ENCODE results near the gene GPR132.

GPR132 gene

DNA sequence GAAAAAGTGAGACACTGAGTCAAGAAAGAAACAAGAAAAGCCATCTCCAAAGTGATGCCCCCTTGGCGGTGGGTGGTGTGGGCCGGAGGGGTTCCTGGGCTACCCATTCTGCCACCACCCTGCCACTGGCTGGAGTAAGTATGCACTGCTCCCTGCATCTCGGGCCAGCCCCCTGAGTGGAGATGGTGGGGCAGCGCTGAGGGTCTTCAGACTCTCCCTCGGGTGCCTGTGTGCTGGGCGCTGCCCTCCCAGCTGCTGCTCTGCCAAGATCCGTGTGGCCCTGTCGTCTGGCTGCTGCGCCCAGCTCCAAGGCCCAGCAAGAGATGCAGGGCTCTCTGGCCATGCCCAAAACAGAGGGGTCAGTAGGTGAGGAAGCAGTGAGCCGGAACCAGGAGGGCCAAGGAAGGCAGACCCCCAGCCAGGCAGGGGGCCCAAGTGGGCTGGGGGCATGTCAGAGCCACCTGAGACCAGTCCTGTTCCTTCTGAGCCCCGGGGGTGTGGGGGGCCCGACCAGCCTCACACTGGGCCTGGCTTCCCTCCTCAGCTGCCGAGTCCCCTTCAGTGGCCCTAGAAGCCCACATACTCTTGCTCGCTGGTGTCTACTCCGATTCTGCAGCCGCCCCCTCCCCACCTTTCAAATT is 5.2 kb downstream of the GPR132 start:
- no peak for FAIRE-seq

DNA sequence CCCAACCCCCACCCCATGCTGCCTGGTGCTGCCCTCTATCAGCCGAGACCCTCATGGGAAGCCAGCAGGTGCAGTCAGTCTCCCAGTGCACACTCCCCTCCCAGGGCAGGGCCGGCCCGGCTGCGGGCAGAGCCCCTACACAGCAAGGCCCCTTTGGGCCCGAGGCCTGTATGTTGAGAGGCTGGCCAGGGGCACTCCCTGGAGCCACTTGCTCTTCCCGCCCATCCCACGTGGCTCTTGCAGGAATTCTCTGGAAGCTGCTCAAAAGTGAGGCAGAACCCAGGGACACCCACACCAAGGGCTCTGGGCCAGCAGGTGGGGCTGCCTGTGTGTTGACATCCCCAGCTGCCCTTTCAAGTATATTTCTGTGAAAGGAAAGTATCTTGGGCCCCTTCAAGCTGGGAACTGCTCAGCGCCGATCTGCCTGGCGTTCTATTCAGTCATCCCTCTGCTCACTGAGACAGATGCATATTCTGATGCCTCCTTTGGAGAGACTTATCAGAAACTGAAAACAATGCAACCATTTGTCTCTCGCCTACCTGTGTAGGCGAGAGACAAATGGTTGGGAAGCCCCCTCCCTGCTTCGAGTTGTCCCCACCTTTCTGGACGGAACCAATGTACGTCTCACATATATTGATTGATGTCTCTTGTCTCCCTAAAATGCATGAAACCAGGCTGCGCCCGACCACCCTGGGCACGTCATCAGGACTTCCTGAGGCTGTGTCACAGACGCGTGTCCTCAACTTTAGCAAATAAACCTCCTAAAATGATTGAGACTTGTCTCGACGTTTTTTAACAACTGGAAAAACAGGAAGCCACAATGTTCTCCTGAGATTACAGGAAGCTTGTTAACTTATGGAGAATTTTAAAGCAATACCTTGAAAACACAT is 6.0 kb downstream of the GPR132 start:
- FAIRE-seq: no peak

DNA sequence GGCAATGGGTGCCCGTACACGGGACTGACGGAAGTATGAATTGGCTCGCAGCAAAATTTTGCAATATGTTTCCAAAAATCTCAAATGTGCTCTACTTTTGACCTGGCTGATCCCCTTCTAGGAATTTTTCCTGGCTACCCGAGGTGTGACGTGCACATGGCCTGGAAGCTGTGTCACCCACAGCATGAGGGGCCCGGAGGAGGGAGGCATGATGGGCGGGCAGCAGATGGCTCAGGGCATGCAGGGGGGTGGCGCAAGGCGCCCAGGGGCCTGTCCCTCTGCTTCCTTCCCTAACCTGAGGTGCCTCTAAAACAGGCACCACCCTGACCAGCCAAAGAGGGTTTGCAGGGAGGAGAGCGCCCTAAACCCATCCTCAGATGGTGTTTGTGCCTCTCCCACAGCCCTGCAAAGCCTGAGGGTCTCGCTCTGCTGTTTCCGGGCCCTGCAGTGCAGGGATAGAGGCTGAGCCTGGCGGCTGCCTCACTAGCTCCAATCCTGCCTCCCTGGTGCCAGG is 6.7 kb downstream of the GPR132 start:
- FAIRE-seq: no peak

DNA sequence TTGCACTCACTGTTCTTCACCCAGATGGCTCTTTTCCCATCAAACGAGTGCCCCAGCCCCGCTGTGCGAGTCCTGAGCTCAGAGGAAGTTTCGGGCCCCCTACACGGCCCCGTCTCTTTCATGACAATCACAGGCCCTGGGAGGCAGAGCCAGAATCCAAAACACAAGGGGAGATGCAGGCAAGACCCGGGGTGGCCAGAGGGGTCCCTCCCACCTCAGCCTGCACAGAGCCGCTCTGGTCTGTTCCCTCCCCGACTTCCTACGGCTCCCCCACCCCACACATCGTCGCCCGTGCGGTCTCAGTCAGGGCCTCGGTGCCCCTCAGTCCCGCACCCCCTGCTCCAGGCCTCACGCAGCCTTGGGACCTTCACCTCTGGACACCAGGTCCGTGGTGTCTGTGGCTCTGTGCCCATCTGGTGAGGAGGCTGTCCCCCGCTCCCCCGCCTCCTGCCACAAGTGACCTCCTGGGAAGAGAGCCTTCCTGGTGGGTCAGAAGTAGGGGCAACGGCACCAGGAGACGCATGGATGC is 8.9 kb downstream of the GPR132 start:
- no peak for FAIRE-seq

DNA sequence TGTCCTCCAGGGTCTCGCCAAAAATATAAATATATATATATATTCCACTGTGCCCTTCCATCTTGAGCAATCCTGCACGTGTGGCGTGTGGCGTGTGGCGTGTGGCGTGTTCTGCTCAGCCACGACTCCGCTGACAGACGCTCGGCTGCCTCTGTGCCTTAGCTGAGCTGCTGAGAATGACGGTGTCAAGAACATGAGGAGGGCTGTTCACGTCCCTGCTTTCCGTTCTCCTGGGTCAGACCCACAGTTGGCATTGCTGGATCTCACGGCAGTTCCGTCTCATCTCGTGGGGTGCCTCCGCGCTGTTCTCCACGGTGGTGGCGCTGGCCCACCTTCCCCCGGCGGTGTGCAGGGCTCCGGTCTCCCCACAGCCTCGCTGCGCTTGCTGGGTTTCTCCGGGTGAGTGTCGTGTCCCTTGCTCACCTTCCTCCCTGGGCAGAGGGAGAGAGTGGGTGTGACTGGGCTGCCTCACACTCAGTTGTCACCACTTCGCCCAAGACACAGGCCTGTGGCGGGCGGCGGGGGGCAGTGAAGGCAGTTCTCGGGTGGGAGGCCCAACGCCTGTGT is 9.4 kb downstream of the GPR132 start:
- no peak for FAIRE-seq

DNA sequence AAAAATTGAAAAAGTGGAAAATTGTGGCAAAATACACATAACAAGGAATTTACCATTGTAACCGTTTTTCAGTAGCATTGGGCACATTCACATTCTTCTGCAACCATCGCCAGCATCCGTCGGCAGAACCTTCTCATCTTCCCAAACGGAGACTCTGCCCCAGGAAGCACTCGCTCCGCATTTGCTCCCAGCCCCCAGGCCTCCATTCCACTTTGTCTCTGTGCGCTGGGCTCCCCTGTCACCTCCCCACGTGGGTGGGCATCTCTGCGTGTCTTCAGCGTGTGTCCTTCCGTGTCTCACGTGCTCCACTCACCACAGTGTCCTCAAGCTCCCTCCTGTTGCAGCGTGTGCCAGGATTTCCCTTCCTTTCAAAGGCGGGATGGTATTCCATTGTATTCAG is 9.9 kb downstream of the GPR132 start:
- no peak for FAIRE-seq

DNA sequence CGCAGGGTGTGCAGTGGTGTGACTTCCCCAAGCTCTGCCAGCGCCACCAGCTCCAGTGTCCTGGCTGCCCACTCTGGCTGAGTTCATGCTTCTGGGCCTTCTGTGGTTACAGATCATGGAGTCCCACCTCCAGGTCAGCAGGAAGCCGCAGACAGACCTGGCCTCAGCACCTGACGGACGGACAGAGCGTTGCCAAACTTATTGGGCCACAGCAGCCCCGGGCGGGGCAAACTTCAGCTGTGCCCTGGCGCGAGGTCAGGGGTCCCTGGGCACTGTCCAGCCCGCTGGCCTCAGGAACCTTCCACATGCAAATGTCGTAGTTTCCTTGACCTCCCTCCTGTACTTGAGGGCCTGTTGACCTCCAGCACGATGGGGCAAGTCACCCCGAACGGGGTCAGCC is 11.2 kb downstream of the GPR132 start:
- no peak for FAIRE-seq

DNA sequence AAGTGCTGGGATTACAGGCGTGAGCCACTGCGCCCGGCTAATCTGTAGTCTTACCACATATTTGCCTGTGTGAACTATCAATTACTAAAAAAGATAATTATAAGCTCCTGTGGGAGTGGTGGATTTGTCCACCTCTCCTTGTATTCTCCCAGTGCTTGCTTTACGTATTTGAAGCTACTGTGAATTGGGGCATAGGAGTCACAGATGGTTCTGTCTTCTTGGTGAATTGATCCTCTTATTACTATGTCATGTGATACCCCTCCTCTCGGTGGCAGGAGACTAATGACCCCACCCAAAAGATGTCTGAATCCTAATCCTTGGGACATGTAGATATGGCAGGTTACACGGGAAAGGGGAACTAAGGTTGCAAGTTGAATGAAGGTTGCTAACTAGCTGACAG is 11.8 kb downstream of the GPR132 start:
- no peak for FAIRE-seq

DNA sequence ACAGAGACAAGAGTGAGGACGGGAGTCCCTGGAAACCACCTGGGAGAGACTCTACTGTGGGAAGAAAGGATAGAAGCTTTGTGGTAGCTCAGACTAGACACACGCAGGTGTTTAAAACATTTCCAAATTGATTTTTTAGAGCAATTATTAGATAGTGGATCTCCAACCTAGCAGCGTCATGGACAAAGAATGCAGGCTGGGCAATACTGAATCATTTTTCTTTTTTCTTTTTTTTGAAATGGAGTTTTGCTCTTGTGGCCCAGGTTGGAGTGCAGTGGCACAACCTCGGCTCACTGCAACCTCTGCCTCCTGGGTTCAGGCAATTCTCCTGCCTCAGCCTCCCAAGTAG is 13.1 kb downstream of the GPR132 start:
- no peak for FAIRE-seq

DNA sequence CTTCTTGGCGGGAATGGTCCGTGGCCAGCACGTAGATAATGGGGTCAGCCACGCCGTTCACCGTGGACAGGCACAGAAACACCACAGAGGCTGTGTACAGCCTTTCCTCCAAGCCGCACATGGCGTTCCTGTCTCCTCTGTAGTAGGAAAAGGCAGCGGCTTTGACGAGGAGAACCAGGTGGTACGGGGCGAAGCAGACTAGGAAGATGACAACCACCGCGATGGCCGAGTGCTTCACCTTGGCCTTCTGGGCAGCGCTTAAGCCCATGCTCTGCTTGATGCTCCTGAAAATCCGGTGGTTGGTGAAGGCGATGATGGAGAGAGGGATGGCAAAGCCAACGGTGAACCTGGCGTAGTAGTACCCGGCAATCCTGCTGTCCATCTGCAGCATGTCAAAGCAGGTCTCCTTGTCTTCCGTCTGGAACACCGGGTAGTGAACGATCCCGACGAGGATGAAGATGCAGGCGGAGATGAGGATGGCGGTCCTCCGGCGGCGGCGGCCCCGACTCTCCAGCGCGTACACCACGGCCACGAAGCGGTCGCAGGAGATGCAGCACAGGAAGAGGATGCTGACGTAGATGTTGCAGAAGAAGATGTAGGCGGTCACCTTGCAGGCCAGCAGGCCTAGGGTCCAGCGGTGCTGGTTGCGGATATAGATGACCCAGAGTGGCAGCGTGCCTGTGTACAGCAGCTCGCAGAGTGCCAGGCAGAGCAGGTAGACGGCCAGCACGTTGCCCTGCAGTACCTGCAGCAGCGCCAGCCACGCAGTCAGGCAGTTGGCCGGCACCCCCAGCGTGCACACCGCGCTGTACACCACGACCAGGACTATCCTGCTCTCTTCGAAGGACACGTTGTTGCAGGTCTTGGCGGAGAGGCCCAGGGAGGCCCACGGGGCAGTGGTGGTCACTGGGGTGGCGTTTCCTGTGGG is 13.8 kb downstream of the GPR132 start:
- FAIRE-seq: no peak

DNA sequence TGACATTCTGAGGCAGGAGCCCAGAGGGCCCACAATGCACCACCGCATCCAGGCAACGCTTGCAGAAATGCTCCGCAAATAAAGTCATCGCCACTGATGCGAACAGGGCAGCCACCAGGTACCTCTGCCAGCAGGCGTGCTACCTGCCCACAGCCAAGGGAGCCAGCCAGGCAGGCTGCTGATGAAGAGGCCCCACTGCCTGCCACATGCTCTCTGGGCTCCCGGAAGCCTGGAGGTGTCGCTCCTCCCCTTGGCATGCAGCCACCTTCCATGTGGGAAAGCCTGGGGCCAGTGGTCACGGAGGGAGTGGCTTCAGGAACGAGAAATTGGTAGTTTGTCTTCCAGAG is 14.7 kb downstream of the GPR132 start:
- FAIRE-seq: no peak

DNA sequence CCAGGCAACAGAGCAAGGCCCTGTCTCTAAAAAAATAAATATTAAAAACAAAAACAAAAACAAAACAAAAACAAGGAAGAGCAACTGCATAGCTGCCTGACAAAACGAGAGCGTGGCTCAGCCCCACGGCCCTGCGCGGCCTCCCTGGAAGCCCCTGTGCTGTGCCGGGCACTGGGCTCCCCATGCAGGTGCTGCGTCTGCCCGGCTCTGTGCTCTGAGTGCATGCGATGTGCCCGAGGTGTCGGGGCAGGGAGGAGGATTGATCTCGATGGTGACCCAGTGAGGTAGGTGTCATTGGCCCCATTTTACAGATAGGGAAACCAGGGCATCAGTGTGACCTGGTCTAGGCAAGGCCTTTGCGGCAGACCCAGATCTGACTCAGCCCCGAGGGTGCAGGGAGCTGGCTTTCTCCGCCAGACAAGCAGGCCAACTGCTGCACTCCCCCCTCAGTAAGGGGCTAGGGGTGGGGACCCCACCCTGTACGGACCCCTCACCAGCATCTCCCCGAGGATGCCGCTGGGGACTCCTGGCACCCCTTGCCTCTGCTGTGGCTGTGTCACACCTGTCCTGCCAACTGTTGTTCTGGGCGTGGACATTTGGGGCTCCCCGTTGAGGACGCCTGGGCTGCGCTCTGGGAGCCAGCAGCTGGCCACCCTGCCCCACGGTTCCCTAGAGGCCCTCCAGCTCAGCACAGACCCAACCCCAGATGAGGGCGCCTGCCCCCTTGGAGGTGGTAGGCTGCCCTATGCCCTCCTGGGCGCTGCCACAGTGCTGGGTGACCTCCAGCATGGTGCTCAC is 15.3 kb downstream of the GPR132 start:
- no peak for FAIRE-seq

DNA sequence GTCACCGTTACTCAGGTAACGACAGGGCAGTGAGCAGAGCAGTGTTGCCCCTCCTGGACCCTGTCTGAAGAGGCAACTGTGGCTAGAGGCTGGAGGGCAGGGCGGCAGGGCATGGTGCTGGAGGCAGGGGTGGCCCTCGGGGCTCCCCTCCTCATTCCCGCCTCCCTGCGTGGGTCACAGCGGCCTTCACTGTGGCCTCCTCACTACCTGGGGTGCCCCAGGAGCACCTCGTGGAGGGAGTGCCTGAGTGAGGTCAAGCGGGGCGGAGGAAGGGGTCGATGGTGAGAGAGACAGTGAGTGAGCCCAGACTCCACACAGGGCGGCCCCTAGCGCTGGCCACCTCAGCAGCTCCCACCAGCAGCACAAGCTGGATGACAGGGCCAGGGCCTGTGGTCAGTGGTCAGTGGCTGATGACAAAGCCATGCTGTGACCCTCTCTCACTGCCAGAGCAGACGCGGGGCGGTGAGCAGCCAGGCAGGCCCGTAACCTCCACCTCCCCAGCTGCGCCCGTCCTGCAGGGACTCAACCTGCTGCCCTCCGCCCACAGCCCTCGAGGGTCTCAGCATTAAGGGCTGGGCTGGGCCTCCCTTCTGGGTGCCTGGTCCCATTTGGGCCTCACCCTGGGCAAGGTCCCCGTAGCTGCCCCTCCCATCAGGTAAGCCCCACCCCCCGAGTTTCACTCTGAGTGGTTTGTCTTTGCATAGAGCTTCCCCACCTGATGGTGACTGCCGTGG is 17.8 kb downstream of the GPR132 start:
- no peak for FAIRE-seq

DNA sequence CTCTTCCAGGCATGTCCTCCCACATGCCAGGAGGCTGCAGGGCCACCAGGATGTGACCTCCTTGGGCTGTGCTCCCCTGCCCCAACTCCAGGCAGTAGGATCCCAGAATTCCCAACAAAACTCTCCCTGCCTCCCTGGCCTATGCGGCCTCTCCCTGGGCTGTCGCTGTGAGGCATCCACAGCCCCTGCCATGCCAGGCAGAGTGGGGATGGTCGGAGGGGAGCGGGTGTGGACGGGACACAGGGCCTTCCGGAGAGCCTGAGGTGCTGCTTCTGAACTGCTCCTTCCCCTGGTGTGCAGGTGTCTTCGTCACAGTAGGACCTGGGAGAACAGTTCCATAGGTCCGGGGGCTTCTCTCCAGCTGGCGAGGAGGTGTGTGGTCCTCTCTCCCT is 18.3 kb downstream of the GPR132 start:
- FAIRE-seq: no peak

DNA sequence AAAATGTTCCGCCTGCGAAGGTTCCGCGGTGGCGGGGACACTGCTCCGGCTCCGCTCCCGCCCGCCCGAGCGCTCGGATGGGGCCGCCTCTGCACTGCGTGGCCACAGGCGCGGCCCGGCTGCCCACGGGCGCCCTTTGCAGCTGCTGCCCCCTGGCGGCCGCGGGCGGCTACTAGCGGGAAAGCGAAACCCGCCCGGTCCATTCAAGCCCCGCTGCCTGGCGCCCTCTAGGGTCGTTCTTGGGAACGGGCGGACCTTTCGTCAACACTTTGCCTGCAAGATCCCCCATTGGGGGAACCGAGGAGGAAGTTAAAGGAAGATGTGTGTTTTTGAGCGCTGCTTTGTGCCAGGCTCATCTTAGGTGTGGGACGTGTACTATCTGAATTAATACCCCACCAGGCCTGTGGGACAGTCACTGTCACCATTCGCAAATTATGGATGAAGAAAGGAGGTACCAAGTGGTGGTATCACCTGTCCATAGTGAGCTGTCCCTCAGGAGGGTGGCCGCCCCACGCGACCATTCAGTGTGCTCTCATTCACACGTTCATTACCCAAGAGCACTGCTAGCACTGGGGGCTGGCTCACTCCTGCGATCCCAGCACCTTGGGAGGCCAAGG is 19.4 kb downstream of the GPR132 start:
- FAIRE-seq: no peak

DNA sequence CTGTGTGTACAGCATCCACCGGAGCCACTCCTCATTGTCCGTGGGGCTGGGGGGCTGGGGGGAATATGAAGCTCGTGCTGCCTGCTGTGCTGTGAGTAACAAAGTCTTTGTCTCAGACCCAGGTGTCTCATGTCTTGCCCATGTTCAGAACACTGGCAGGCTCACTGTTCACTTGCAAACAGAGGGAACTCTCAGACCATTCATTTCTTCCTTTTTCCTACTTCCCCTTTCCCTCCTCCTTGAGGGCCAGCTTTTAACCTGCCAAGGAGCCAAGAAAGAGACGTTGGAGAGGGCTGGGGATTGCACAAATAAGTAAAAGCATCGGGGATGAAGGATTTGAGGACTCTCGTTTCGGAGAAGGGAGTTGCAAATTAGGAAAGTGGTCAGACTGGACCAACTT is 21.6 kb downstream of the GPR132 start:
- FAIRE-seq: no peak

DNA sequence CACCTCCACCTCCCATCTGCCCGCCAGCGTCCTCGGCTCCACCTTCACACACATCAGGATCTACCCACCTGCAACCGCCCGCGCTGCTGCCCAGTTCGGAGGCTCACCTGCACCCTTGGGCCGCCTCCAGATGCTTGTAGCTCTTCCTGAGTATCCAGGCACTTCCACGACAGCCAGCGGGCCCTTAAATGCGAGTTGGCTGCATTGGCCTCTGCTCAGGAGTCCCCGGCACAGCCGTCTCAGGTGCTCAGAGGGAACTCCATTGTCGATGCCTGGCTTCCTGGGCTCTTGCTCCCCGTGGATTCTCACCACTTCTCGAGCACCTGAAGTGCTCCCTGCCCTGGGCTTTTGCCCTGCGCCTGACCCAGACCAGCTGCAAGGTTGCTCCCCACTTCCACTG is 22.4 kb downstream of the GPR132 start:
- FAIRE-seq: no peak

DNA sequence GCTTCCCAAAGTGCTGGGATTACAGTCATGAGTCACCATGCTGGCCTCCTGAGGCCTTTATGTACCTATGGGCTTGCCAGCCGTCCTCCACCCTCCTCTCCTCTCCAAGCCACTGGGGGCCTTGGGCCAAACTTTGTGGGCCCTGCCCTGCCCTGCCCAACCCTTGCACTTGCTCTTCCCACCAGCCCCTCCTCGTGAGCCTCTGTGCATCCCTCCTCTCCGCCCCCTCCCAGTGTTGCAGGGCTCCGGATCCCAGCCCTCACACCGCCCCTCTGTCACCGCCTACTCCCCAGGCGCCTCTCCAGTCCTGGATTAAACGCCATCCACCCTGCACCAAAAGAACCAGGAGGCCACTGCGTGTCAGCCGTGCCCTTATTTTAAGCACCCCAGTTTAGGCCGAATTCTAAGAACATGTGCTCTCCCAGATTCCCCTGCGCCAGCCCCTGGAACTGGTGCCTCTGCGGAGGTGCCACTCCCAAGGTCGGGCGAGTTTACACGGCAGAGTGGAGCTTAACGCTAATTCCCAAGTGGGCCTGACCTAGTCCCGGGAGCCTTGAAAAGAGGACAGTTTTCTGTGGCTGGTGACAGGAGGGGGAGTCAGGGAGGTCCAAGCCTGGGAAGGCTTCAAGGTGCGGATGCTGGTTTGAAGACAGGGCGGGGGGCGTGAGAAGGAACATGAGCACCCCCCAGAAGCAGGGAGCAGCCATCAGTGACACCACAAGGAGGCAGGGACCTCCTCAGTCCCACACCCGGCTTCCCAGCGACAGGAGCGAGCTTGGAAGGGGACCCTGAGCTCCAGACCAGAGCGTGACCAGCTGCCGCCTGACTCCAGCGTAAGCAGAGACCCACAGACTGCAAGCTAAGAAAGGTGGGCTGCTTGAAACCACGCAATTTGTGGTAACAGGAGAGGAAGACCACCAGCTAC is 23.1 kb downstream of the GPR132 start:
- FAIRE-seq: no peak

DNA sequence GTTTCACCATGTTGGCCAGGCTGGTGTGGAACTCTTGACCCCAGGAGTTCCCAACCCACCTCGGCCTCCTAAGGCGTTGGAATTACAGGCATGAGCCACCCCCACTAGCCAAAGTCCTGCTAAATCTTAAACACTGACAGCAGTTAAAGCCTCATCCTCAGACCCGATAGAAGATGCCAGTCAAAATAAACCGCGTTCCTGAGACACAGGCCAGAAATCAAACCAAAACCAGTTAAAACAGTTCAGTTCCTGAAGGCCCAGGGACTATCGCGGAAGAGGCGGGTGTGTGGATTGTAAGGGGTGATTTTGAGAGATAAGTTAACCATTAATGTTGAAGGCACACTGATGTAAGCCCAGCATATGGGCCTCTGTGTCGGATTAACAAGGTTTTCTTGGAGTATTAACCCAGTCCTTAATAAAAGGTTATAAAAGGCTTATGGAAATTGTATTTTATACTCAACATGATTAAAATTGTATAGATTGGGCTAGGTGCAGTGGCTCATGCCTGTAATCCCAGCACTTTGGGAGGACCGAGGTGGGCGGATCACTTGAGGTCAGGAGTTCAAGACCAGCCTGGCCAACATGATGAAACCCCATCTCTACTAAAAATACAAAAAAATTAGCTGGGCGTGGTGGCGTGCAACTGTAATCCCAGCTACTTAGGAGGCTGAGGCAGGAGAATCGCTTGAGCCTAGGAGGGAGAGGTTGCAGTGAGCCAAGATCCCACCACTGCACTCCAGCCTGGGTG is 25.6 kb downstream of the GPR132 start:
- no peak for FAIRE-seq

Measured in colon (tissue), 2 donors.